Lower leg skin (tissue), 4 donors: Measurements from ENCODE around the gene MAP3K13. TPM values are rescaled to one million over a fixed set of nuclear protein-coding genes. Genes with fewer than 3 reads are reported as not detected.
"Not testable (repeated sequence)": the region's sequence is repeated elsewhere in the genome, so short reads cannot be mapped to it uniquely, and the experiment has no call there.

Experiments
- DNase-seq, 2 donors: peaks; one replicate each; pipeline ENCODE4 v3.0.0-alpha.2; 2019; ENCODE audit warnings: low spot score in 2 of 2
- H3K4me3 ChIP-seq: fragments of 200-600 bp; sonication (generic); 2 replicates; pipeline ENCODE4 v1.5.1; 2017; ENCODE audit warnings: mild to moderate bottlenecking, low read depth; ENCODE audit not compliant: poor library complexity, severe bottlenecking
- POLR2A ChIP-seq, 2 donors: fragments of 450-650 bp; IDR thresholded peaks; one replicate each; pipeline ENCODE4 v1.6.1; 2016 to 2017; ENCODE audit warnings: antibody characterized with exemption in 2 of 2, mild to moderate bottlenecking in 1 of 2, moderate library complexity in 1 of 2
- WGBS, 2 donors: methylation state at CpG; one replicate each; pipeline ENCODE4 v1.1.5; 2018; 5-methylcytosine and 5-hydroxymethylcytosine counted together
- intact Hi-C: fragments of 100-400 bp; cut with DNase I; formaldehyde crosslinking; loops from one replicate; pipeline ENCODE4 v1.15.0; 2023; ENCODE audit warnings: low total_unique reads
- total RNA-seq, 4 donors: library from RNA; depleted of rRNA; stranded (reverse); fragments of >200 nt; gene quantifications; one replicate each; pipeline ENCODE4 v1.1.0, GENCODE V29; 2016
- TF ChIP-seq, protein P1 (sequence below), 3 donors: fragments of 450-650 bp; IDR thresholded peaks; one replicate each; pipeline ENCODE4 v1.5.1; 2016; ENCODE audit warnings: antibody characterized with exemption in 3 of 3, mild to moderate bottlenecking in 3 of 3, moderate library complexity in 2 of 3

The MAP3K13 gene
- total RNA-seq, 4 donors from 2014 or later = 14.3 to 19.2 (median 17.1) TPM

DNA sequence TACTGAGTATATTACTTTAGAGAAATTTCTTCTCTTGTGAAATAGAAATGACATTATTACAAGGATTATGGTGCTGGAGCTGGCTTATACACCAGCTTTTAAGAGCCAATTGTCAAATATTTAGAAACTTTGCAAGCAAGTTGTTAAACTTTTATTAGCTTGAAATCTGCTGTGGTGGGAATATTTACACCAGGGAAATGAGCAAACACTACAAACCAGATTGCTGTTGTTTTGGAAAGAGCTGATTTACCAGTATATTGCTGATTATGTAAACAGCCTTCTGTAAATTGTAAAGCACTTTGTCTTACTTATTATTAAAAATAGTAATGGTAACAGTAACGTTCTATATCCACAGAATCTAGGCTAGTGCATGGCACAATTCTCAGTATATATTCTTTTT is 61.5 kb downstream of the MAP3K13 start:
- TF ChIP-seq, protein P1, sequence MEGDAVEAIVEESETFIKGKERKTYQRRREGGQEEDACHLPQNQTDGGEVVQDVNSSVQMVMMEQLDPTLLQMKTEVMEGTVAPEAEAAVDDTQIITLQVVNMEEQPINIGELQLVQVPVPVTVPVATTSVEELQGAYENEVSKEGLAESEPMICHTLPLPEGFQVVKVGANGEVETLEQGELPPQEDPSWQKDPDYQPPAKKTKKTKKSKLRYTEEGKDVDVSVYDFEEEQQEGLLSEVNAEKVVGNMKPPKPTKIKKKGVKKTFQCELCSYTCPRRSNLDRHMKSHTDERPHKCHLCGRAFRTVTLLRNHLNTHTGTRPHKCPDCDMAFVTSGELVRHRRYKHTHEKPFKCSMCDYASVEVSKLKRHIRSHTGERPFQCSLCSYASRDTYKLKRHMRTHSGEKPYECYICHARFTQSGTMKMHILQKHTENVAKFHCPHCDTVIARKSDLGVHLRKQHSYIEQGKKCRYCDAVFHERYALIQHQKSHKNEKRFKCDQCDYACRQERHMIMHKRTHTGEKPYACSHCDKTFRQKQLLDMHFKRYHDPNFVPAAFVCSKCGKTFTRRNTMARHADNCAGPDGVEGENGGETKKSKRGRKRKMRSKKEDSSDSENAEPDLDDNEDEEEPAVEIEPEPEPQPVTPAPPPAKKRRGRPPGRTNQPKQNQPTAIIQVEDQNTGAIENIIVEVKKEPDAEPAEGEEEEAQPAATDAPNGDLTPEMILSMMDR (IDR thresholded peaks at IDR 0.05) = no peak
- no peak for TF ChIP-seq POLR2A (IDR thresholded peaks at IDR 0.05)
- intact Hi-C loops = no loop called here
- no peak overlapping the region for H3K4me3 ChIP-seq
- no peak for DNase-seq
- 90 to 94% methylated on average over 1 of the region's 1 CpG for WGBS, 2 donors

DNA sequence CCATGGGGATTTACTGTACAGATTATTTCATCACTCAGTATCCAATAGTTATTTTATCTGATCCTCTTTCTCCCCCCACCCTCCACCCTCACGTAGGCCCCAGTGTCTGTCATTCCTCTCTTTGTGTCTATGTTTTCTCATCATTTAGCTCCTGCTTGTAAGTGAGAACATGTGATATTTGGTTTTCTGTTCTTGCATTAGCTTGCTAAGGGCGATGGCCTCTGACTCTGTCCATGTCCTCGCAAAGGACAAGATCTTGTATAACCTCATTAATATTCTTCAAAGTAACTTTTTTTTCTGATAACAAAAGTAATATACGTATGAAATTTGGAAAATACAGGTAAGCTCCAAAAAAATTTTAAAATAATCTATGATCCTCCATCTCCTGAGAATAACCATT is 67.4 kb downstream of the MAP3K13 start:
- intact Hi-C loops = no loop called here
- WGBS, 2 donors = 94 to 96% methylated on average over 4 of the region's 4 CpGs
- no peak overlapping the region for H3K4me3 ChIP-seq
- no peak for DNase-seq
- TF ChIP-seq POLR2A (IDR thresholded peaks at IDR 0.05) = no peak
- TF ChIP-seq, protein P1 (IDR thresholded peaks at IDR 0.05) = no peak

DNA sequence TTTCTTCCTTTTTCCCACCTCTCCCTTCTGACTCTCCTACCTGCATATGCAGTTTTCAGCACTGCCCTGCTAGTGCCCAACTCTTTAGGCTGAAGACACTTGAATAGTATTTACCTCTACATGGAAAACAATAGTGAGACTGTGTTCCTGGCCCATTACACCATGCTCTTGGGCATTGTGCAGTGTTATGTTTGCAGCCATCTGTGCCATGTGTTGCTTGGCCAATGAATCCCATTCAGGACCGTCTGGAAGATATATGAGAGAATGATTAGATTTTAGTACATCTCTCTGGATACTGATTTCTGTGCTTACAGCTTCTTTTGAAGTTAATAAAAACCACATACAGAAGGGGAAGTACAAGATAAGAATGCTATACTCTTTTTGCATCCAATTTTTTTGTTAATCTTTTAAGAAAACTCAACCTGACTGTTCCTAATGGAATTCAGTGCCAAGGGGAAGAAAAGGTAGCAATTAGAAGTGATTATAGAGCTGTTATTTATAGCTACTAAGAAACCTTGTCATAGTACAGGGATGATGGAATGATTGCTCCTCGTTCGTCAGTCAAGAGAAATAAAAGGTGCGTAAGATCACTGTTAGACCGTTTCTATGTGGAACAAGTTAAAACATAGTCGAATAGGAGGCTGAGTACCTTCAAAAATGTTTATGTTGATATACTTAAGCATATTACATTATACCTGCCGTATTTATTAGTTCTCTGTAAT is 77.0 kb downstream of the MAP3K13 start:
- 58 to 59% methylated on average over 7 of the region's 7 CpGs for WGBS, 2 donors
- TF ChIP-seq, protein P1 (IDR thresholded peaks at IDR 0.05) = no peak
- no peak for TF ChIP-seq POLR2A (IDR thresholded peaks at IDR 0.05)
- intact Hi-C loops = no loop called here

DNA sequence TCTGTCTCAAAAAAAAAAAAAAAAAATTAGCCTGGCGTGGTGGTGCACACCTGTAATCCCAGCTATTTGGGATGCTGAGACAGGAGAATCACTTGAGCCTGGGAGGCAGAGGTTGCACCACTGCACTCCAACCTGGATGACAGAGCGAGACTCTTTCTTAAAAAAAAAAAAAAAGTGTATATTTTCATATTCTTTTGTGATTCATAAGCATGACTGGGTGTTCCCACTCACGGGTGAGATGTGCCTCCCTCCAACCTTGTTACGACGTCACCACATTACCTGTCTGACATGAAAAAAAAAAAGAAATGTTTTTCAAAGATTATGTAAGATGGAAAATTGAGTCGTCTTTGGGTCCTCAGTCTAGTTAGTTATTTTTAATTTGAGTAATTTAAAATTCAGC is 79.1 kb downstream of the MAP3K13 start:
- TF ChIP-seq, protein P1 (IDR thresholded peaks at IDR 0.05) = no peak
- no peak for TF ChIP-seq POLR2A (IDR thresholded peaks at IDR 0.05)
- no peak for DNase-seq
- WGBS, 2 donors = 91% methylated on average over 6 of the region's 6 CpGs
- no peak overlapping the region for H3K4me3 ChIP-seq
- intact Hi-C loops = no loop called here

More for the DNA sequence above, 77.0 kb downstream of the MAP3K13 start:
- DNase-seq = no peak
- no peak overlapping the region for H3K4me3 ChIP-seq

DNA sequence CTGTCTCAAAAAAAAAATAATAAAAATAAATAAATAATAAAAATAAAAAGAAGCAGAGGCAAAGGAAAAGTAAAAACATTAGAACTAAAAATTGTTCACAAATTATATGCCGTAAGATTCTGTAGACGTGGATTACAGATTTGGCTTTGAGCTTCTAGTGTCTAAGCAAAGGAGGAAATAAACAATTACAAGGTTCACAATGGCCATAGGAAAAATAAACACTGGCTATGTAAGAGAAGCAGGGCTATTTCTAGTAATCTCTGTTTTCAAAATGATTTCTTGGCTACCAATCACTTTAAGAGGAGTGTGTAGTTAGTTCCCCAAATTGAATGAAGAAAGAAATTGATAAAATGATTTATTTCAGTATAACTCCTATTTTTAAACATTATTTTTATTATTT is 81.4 kb downstream of the MAP3K13 start:
- TF ChIP-seq, protein P1 (IDR thresholded peaks at IDR 0.05) = no peak
- TF ChIP-seq POLR2A (IDR thresholded peaks at IDR 0.05) = no peak
- H3K4me3 ChIP-seq = no peak overlapping the region
- intact Hi-C loops = no loop called here
- no peak for DNase-seq
- WGBS, 2 donors = 92% methylated on average over 2 of the region's 2 CpGs

DNA sequence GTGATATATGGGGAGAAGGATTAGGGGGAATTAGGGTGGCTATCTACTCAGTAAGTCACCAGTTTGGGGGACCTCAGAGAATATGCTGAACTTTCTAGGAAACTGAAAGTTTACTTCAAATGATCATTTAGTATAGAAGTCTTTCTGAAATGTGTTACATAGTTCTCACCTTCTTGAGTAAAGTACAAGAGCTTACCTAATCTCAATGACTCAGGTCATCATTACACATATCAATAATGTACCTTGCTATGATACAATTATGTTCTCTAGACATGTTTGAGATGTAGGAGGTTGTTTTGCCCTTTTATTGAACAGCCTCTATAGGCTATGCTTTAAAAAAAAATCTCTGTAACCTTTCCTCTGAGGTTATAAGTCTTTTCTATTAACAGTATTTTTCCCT is 85.2 kb downstream of the MAP3K13 start:
- no peak for TF ChIP-seq POLR2A (IDR thresholded peaks at IDR 0.05)
- TF ChIP-seq, protein P1 (IDR thresholded peaks at IDR 0.05) = no peak
- intact Hi-C loops = no loop called here
- no peak overlapping the region for H3K4me3 ChIP-seq
- DNase-seq = no peak

DNA sequence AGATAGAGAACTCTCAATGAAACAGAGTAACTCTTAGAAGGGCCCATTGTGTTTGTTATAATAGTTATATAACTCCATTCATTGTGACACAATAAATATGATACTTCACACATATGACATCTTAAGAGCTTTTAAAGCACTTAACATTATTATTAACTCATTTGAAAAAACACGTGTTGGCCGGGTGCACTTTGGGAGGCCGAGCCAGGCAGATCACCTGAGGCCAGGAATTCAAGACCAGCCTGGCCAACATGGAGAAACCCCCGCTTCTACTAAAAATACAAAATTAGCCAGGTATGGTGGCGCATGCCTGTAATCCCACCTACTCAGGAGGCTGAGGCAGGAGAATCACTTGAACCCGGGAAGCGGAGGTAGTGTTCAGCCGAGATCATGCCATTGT is 88.5 kb downstream of the MAP3K13 start:
- intact Hi-C loops, H3K4me3 ChIP-seq, DNase-seq: not testable (repeated sequence)
- 93 to 95% methylated on average over 8 of the region's 8 CpGs for WGBS, 2 donors
